Breast epithelium (tissue), 4 donors: Measurements from ENCODE around the gene RAET1G. TPM values are rescaled to one million over a fixed set of nuclear protein-coding genes. Genes with fewer than 3 reads are reported as not detected.

Experiments used
- DNase-seq, 2 donors: peaks; one replicate each; pipeline ENCODE4 v3.0.0-alpha.2; 2019; ENCODE audit warnings: low spot score in 2 of 2
- H3K27ac ChIP-seq, 2 donors: fragments of 200-600 bp; sonication (generic) in 1 of 2; one replicate each; pipeline ENCODE4 v1.5.1; 2016 to 2019; ENCODE audit warnings: mild to moderate bottlenecking in 1 of 2
- H3K27me3 ChIP-seq, 2 donors: fragments of 200-600 bp; sonication (generic) in 1 of 2; one replicate each; pipeline versions ENCODE4 v1.5.1 to v1.6.0; 2017 to 2019; ENCODE audit warnings: control low read depth in 1 of 2, mild to moderate bottlenecking in 1 of 2
- H3K36me3 ChIP-seq: fragments of 200-600 bp; one replicate; pipeline ENCODE4 v1.5.1; 2019
- H3K4me1 ChIP-seq, 2 donors: fragments of 200-600 bp; sonication (generic); one replicate each; pipeline ENCODE4 v1.5.1; 2016 to 2019; ENCODE audit warnings: control low read depth in 1 of 2
- H3K4me3 ChIP-seq, 3 donors: fragments of 200-600 bp; sonication (generic); 1 replicate in 2 of 3; 2 replicates in 1 of 3; pipeline ENCODE4 v1.5.1; 2016 to 2019; ENCODE audit warnings: mild to moderate bottlenecking in 3 of 3, moderate library complexity in 2 of 3
- H3K9me3 ChIP-seq, 2 donors: fragments of 200-600 bp; sonication (generic) in 1 of 2; one replicate each; pipeline ENCODE4 v1.5.1; 2016 to 2019; ENCODE audit warnings: control low read depth in 1 of 2
- CTCF ChIP-seq, 3 donors: fragments of 450-650 bp; IDR thresholded peaks; one replicate each; pipeline ENCODE4 v1.5.1; 2016 to 2017; ENCODE audit warnings: antibody characterized with exemption in 3 of 3, mild to moderate bottlenecking in 3 of 3, moderate library complexity in 3 of 3
- POLR2A ChIP-seq: fragments of 450-650 bp; IDR thresholded peaks from one replicate; pipeline ENCODE4 v1.6.1; 2016; ENCODE audit warnings: antibody characterized with exemption, mild to moderate bottlenecking, moderate library complexity
- POLR2AphosphoS5 ChIP-seq, 3 donors: sonication (generic); formaldehyde crosslinking; IDR thresholded peaks; one replicate each; pipeline ENCODE4 v1.6.1; 2017; ENCODE audit warnings: antibody characterized with exemption in 3 of 3
- intact Hi-C: fragments of 100-400 bp; cut with DNase I; formaldehyde crosslinking; loops from one replicate; pipeline ENCODE4 v1.15.1; 2023; ENCODE audit warnings: low total_unique reads
- total RNA-seq, 3 donors: library from RNA; depleted of rRNA; stranded (reverse); fragments of >200 nt; gene quantifications; one replicate each; pipeline ENCODE4 v1.1.0, GENCODE V29; 2016

Gene RAET1G
- total RNA-seq, 3 donors from 2014 or later = 2.2 TPM; not detected in 2

- Histone ChIP-seq H3K4me1 (peaks cover 0 to 3% of the 10 kb centered on the region in 2 donors), H3K27ac (peak overlapping the region; percentile 38 to 56), H3K9me3 (no peaks in the 10 kb centered on the region), H3K27me3 (no peaks in the 10 kb centered on the region), H3K36me3 (no peaks in the 10 kb centered on the region), H3K4me3 (no peak overlapping the region)
- intact Hi-C loops = no loop called here
- peak in 1 of 2 donors; percentile 45 for DNase-seq
- TF ChIP-seq POLR2A (no peak), POLR2AphosphoS5 (IDR thresholded peaks at IDR 0.05) (no peak), CTCF (IDR thresholded peaks at IDR 0.05) (no peak)
Observed at GRCh38 chr6:149900620-149901443, 22.1 kb downstream of the RAET1G start.

GRCh38 chr6:149899926-149900619 is 22.8 kb downstream of the RAET1G start:
- no peaks in the 10 kb centered on the region for H3K36me3 ChIP-seq
- no peaks in the 10 kb centered on the region for H3K27me3 ChIP-seq
- peak overlapping the region; percentile 38 to 56 for H3K27ac ChIP-seq
- no peak for TF ChIP-seq CTCF (IDR thresholded peaks at IDR 0.05)
- TF ChIP-seq POLR2A = no peak
- no peak for TF ChIP-seq POLR2AphosphoS5 (IDR thresholded peaks at IDR 0.05)
- H3K4me1 ChIP-seq = peaks cover 0 to 6% of the 10 kb centered on the region in 2 donors
- no peak overlapping the region for H3K4me3 ChIP-seq
- no peaks in the 10 kb centered on the region for H3K9me3 ChIP-seq
- no peak for DNase-seq
- intact Hi-C loops = no loop called here

GRCh38 chr6:149899486-149899885 is 23.4 kb downstream of the RAET1G start:
- no peaks in the 10 kb centered on the region for H3K9me3 ChIP-seq
- no peaks in the 10 kb centered on the region for H3K36me3 ChIP-seq
- H3K27ac ChIP-seq = peak overlapping the region in 1 of 2 donors; percentile 27
- H3K27me3 ChIP-seq = no peaks in the 10 kb centered on the region
- peaks cover 0 to 6% of the 10 kb centered on the region in 2 donors for H3K4me1 ChIP-seq
- intact Hi-C loops = no loop called here
- DNase-seq = no peak
- TF ChIP-seq POLR2AphosphoS5 (IDR thresholded peaks at IDR 0.05) (no peak), POLR2A (no peak), CTCF (IDR thresholded peaks at IDR 0.05) (no peak)
- H3K4me3 ChIP-seq = no peak overlapping the region

- H3K36me3 ChIP-seq = no peaks in the 10 kb centered on the region
- intact Hi-C loops = no loop called here
- H3K27me3 ChIP-seq = no peaks in the 10 kb centered on the region
- no peak for DNase-seq
- no peak overlapping the region for H3K27ac ChIP-seq
- no peaks in the 10 kb centered on the region for H3K9me3 ChIP-seq
- no peak overlapping the region for H3K4me3 ChIP-seq
- peaks cover 0 to 6% of the 10 kb centered on the region in 2 donors for H3K4me1 ChIP-seq
- TF ChIP-seq CTCF (IDR thresholded peaks at IDR 0.05) = no peak
- TF ChIP-seq POLR2AphosphoS5 (IDR thresholded peaks at IDR 0.05) = no peak
- TF ChIP-seq POLR2A = no peak
Observed at GRCh38 chr6:149898966-149899365, 24.0 kb downstream of the RAET1G start.
